ENCODE measurements around the gene SH3PXD2A.

DNA sequence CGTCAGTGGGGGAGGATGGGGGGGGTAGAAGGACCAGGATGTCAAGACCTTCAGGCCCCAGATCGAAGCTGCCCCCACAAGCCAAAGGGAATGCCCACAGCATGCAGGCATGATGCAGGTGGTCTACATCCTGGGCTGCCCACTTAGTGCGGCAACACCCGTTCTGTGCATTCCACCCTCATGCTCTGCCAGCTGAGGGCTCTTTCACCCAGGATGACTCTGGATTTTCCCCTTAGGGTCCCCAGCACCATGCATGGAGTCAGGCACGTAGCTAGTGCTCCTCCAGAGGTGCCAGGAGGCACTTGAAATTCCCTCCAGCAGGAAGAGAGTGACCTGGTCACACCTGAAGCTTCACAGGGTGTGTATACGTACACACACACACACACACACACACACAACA is 66.2 kb downstream of the SH3PXD2A start:
- TF ChIP-seq CTCF (IDR thresholded peaks at IDR 0.05), result no peak
- no peak for TF ChIP-seq POLR2A (IDR thresholded peaks at IDR 0.05)

Data from Peyer's patch (tissue), 4 donors.